Measurements from ENCODE around the gene SEPTIN10.

SEPTIN10 gene

GRCh38 chr2:109638795-109639194, 25.0 kb upstream of the SEPTIN10 start:
- no peaks in the 10 kb centered on the region for H3K4me1 ChIP-seq (ENCODE audit: insufficient read depth, insufficient read length)
- no peaks in the 10 kb centered on the region for H3K27me3 ChIP-seq (ENCODE audit: insufficient read depth, insufficient read length)

GRCh38 chr2:109637749-109638570, 24.2 kb upstream of the SEPTIN10 start:
- H3K9ac ChIP-seq (ENCODE audit: insufficient read length, low read depth) = no peak overlapping the region
- H3K4me3 ChIP-seq (ENCODE audit: insufficient read length, low read depth) = no peak overlapping the region
- DNase-seq (ENCODE audit: low read depth, low spot score) = no peak
- no peaks in the 10 kb centered on the region for H3K27me3 ChIP-seq (ENCODE audit: insufficient read depth, insufficient read length)
- no peaks in the 10 kb centered on the region for H3K9me3 ChIP-seq (ENCODE audit: insufficient read depth, low read length)
- no peak for TF ChIP-seq YY1 (IDR thresholded peaks at IDR 0.05; ENCODE audit: insufficient read depth, insufficient read length)
- no peak for TF ChIP-seq SUZ12 (IDR thresholded peaks at IDR 0.05; ENCODE audit: extremely low read depth, insufficient read depth, insufficient read length)
- no peak for TF ChIP-seq ZNF274 (IDR thresholded peaks at IDR 0.05; ENCODE audit: low read depth, low read length)
- no peaks in the 10 kb centered on the region for H3K4me1 ChIP-seq (ENCODE audit: insufficient read depth, insufficient read length)
- no peaks in the 10 kb centered on the region for H3K36me3 ChIP-seq (ENCODE audit: insufficient read depth, insufficient read length, low read length)

More at GRCh38 chr2:109638795-109639194, 25.0 kb upstream of the SEPTIN10 start:
- no peak overlapping the region for H3K4me3 ChIP-seq (ENCODE audit: insufficient read length, low read depth)
- no peak for DNase-seq (ENCODE audit: low read depth, low spot score)
- TF ChIP-seq YY1 (IDR thresholded peaks at IDR 0.05; ENCODE audit: insufficient read depth, insufficient read length) (no peak), ZNF274 (IDR thresholded peaks at IDR 0.05; ENCODE audit: low read depth, low read length) (no peak), SUZ12 (IDR thresholded peaks at IDR 0.05; ENCODE audit: extremely low read depth, insufficient read depth, insufficient read length) (no peak)
- H3K9me3 ChIP-seq (ENCODE audit: insufficient read depth, low read length) = no peaks in the 10 kb centered on the region
- no peaks in the 10 kb centered on the region for H3K36me3 ChIP-seq (ENCODE audit: insufficient read depth, insufficient read length, low read length)
- no peak overlapping the region for H3K9ac ChIP-seq (ENCODE audit: insufficient read length, low read depth)

- Histone ChIP-seq H3K9ac (ENCODE audit: insufficient read length, low read depth) (no peak overlapping the region), H3K4me3 (ENCODE audit: insufficient read length, low read depth) (no peak overlapping the region), H3K36me3 (ENCODE audit: insufficient read depth, insufficient read length, low read length) (no peaks in the 10 kb centered on the region), H3K4me1 (ENCODE audit: insufficient read depth, insufficient read length) (no peaks in the 10 kb centered on the region), H3K9me3 (ENCODE audit: insufficient read depth, low read length) (no peaks in the 10 kb centered on the region), H3K27me3 (ENCODE audit: insufficient read depth, insufficient read length) (no peaks in the 10 kb centered on the region)
- TF ChIP-seq SUZ12 (IDR thresholded peaks at IDR 0.05; ENCODE audit: extremely low read depth, insufficient read depth, insufficient read length) (no peak), YY1 (IDR thresholded peaks at IDR 0.05; ENCODE audit: insufficient read depth, insufficient read length) (no peak), ZNF274 (IDR thresholded peaks at IDR 0.05; ENCODE audit: low read depth, low read length) (no peak)
- no peak for DNase-seq (ENCODE audit: low read depth, low spot score)
Observed at GRCh38 chr2:109636317-109636716, 22.6 kb upstream of the SEPTIN10 start.

GRCh38 chr2:109635426-109636304, 21.9 kb upstream of the SEPTIN10 start:
- Histone ChIP-seq H3K36me3 (ENCODE audit: insufficient read depth, insufficient read length, low read length) (no peaks in the 10 kb centered on the region), H3K4me1 (ENCODE audit: insufficient read depth, insufficient read length) (no peaks in the 10 kb centered on the region), H3K9me3 (ENCODE audit: insufficient read depth, low read length) (no peaks in the 10 kb centered on the region), H3K9ac (ENCODE audit: insufficient read length, low read depth) (no peak overlapping the region), H3K27me3 (ENCODE audit: insufficient read depth, insufficient read length) (no peaks in the 10 kb centered on the region), H3K4me3 (ENCODE audit: insufficient read length, low read depth) (no peak overlapping the region)
- TF ChIP-seq SUZ12 (IDR thresholded peaks at IDR 0.05; ENCODE audit: extremely low read depth, insufficient read depth, insufficient read length) = no peak
- no peak for TF ChIP-seq YY1 (IDR thresholded peaks at IDR 0.05; ENCODE audit: insufficient read depth, insufficient read length)
- TF ChIP-seq ZNF274 (IDR thresholded peaks at IDR 0.05; ENCODE audit: low read depth, low read length) = no peak
- DNase-seq (ENCODE audit: low read depth, low spot score) = no peak

GRCh38 chr2:109633284-109633961, 19.7 kb upstream of the SEPTIN10 start:
- H3K9ac ChIP-seq (ENCODE audit: insufficient read length, low read depth) = no peak overlapping the region
- H3K4me3 ChIP-seq (ENCODE audit: insufficient read length, low read depth) = no peak overlapping the region
- no peaks in the 10 kb centered on the region for H3K36me3 ChIP-seq (ENCODE audit: insufficient read depth, insufficient read length, low read length)
- H3K27me3 ChIP-seq (ENCODE audit: insufficient read depth, insufficient read length) = no peaks in the 10 kb centered on the region
- H3K4me1 ChIP-seq (ENCODE audit: insufficient read depth, insufficient read length) = no peaks in the 10 kb centered on the region
- no peaks in the 10 kb centered on the region for H3K9me3 ChIP-seq (ENCODE audit: insufficient read depth, low read length)
- DNase-seq (ENCODE audit: low read depth, low spot score) = no peak
- TF ChIP-seq ZNF274 (IDR thresholded peaks at IDR 0.05; ENCODE audit: low read depth, low read length) (no peak), YY1 (IDR thresholded peaks at IDR 0.05; ENCODE audit: insufficient read depth, insufficient read length) (no peak), SUZ12 (IDR thresholded peaks at IDR 0.05; ENCODE audit: extremely low read depth, insufficient read depth, insufficient read length) (no peak)

GRCh38 chr2:109632158-109632789, 18.5 kb upstream of the SEPTIN10 start:
- Histone ChIP-seq H3K4me3 (ENCODE audit: insufficient read length, low read depth) (no peak overlapping the region), H3K27me3 (ENCODE audit: insufficient read depth, insufficient read length) (no peaks in the 10 kb centered on the region), H3K36me3 (ENCODE audit: insufficient read depth, insufficient read length, low read length) (no peaks in the 10 kb centered on the region), H3K4me1 (ENCODE audit: insufficient read depth, insufficient read length) (no peaks in the 10 kb centered on the region), H3K9me3 (ENCODE audit: insufficient read depth, low read length) (no peaks in the 10 kb centered on the region), H3K9ac (ENCODE audit: insufficient read length, low read depth) (no peak overlapping the region)
- no peak for DNase-seq (ENCODE audit: low read depth, low spot score)
- TF ChIP-seq SUZ12 (IDR thresholded peaks at IDR 0.05; ENCODE audit: extremely low read depth, insufficient read depth, insufficient read length) = no peak
- no peak for TF ChIP-seq YY1 (IDR thresholded peaks at IDR 0.05; ENCODE audit: insufficient read depth, insufficient read length)
- no peak for TF ChIP-seq ZNF274 (IDR thresholded peaks at IDR 0.05; ENCODE audit: low read depth, low read length)

Measured in NT2/D1 (cell line).